ENCODE measurements around the gene KCTD15.
"Not testable (repeated sequence)": the region's sequence is repeated elsewhere in the genome, so short reads cannot be mapped to it uniquely, and the experiment has no call there.

KCTD15 gene

GRCh38 chr19:33815380-33816340 lies 19.0 kb downstream of the KCTD15 start:
- DNase-seq = peak; percentile 52

- no peak for DNase-seq
Measured at GRCh38 chr19:33818411-33818810, 21.7 kb downstream of the KCTD15 start.

GRCh38 chr19:33819078-33819477 lies 22.4 kb downstream of the KCTD15 start:
- not testable (repeated sequence) for DNase-seq

- DNase-seq = no peak
Measured at GRCh38 chr19:33819506-33819879, 22.8 kb downstream of the KCTD15 start.

- peak; percentile 84 for DNase-seq
Measured at GRCh38 chr19:33819880-33820781, 23.5 kb downstream of the KCTD15 start.

GRCh38 chr19:33821871-33822270 lies 25.2 kb downstream of the KCTD15 start:
- DNase-seq = peak; percentile 21

- no peak for DNase-seq
Measured at GRCh38 chr19:33823341-33823740, 26.7 kb downstream of the KCTD15 start.

- DNase-seq = no peak
Measured at GRCh38 chr19:33825556-33825955, 28.9 kb downstream of the KCTD15 start.

- no peak for DNase-seq
Measured at GRCh38 chr19:33826521-33826920, 29.9 kb downstream of the KCTD15 start.

GRCh38 chr19:33828266-33829075 lies 31.8 kb downstream of the KCTD15 start:
- DNase-seq = no peak

GRCh38 chr19:33830264-33830663 lies 33.6 kb downstream of the KCTD15 start:
- no peak for DNase-seq

- no peak for DNase-seq
Measured at GRCh38 chr19:33831825-33832224, 35.2 kb downstream of the KCTD15 start.

- no peak for DNase-seq
Measured at GRCh38 chr19:33832633-33833032, 36.0 kb downstream of the KCTD15 start.

- no peak for DNase-seq
Measured at GRCh38 chr19:33840382-33840781, 43.7 kb downstream of the KCTD15 start.

GRCh38 chr19:33840783-33841182 lies 44.1 kb downstream of the KCTD15 start:
- DNase-seq = no peak

- DNase-seq = no peak
Measured at GRCh38 chr19:33841685-33842084, 45.0 kb downstream of the KCTD15 start.

GRCh38 chr19:33844478-33844877 lies 47.8 kb downstream of the KCTD15 start:
- DNase-seq = no peak

GRCh38 chr19:33845498-33845897 lies 48.8 kb downstream of the KCTD15 start:
- DNase-seq = no peak

GRCh38 chr19:33849551-33850147 lies 53.0 kb downstream of the KCTD15 start:
- no peak for DNase-seq

GRCh38 chr19:33859016-33859415 lies 62.3 kb downstream of the KCTD15 start:
- DNase-seq = no peak

GRCh38 chr19:33860312-33861090 lies 63.8 kb downstream of the KCTD15 start:
- no peak for DNase-seq

GRCh38 chr19:33861950-33862349 lies 65.3 kb downstream of the KCTD15 start:
- no peak for DNase-seq
